ENCODE measurements around the gene OPCML.

Gene OPCML

DNA sequence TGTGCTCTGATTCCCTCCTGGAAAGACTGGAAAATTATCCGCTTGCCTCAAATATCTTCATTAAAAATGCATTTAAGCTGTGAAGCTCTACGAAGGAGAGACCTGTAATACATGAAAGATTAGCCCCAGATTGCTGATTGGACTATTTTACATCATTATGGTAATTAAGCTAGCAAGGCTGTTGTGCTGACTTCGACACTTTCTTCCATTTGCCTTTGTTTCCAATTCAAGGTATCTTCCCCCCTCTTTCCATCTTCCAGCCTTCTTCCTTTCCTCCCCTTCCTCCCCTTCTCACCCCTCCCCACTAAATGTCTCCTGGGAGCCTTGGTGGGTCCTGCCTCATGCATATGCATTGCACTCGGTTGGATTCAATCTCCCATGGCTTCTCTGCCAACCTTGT lies 710.8 kb downstream of the OPCML start:
- FAIRE-seq: no peak

DNA sequence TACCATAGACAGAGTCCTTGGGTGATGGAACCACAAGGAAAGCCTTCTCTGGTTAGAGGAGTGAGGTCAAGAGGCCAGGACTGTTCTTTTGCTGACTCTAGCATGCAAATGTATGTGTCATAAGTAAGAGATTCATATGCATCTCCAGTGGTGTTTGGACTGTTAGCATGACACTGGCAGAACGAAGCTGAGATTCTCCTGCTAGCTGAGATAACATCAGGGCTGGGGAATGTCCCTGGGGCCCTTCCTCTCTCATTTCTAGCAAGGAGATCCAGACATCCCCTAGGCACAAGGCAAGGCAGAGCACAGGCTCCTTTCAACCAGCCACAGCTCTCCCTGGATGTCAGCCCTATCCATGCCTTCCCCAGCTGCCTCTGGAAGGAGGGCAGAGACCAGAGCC lies 711.3 kb downstream of the OPCML start:
- no peak for FAIRE-seq

DNA sequence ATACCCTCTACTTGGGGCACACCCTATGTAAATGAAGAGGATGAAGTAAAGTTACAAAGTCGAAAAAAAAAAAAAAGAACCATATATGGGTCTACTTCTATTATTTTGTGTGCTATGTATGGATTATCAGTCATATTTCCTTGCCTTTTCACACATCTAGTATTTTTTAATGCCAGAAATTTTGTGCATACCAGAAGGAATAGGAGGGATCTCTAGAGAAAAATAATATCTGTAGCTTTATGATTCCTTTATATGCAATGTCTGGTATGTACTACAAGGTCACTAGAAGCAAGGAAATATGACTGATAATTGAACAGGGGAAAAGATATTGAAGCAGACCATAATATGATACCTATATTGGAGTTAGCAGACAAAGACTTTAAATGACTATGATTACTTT lies 713.4 kb downstream of the OPCML start:
- no peak for FAIRE-seq

DNA sequence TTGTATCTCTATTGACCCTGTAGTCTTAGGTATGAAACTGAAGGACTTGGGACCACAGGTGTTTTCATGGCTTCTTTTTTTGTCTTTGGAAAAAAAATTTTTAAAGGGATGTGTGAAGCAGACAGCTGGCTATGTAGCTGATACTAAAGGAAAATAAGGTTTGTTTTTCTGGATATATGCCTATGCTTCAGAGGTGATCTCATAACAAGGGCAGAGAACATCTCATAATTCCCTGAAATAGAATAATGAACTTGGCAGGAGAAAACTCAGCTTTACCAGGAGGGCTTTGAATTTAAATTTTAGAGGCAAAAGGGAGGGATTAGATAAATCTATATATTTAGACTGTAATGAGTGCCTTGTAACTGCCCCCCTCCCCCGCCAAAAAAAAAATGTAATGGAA lies 714.9 kb downstream of the OPCML start:
- no peak for FAIRE-seq

DNA sequence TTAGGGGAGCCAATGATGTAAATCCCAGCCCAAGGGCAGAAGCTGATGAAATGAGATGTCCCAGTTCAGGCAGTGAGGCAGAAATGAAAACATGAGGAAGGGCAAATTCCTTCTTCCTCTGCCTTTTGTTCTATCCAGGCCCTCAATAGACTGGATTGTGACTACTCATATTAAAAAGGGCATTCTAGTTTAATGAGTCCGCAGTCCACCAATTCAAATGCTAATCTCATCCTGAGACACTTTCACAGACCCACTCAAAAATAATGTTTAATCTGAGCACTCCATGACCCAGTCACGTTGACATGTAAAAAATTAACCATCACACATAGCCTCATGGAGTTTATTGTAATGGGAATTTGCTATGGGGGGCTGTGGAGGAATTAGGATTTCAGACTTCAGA lies 717.9 kb downstream of the OPCML start:
- no peak for FAIRE-seq

DNA sequence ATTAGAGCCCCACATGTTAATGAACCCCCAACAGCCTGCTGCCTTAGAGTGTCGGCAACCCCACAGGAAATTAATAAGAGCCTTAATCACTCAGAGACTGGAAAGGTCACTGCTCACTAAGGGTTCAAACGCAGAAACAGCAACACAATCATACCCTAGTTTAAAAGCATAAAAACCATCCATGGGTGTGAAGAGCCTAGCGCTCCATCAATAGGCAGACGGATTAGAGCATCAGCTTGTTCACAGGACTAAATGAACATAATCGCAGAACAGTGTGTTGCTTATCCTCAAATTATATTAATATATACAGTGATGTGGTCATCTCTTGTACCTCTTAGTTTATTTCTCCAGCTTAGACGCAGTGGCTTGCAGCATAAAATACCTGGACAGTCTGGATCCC lies 720.7 kb downstream of the OPCML start:
- FAIRE-seq: no peak

DNA sequence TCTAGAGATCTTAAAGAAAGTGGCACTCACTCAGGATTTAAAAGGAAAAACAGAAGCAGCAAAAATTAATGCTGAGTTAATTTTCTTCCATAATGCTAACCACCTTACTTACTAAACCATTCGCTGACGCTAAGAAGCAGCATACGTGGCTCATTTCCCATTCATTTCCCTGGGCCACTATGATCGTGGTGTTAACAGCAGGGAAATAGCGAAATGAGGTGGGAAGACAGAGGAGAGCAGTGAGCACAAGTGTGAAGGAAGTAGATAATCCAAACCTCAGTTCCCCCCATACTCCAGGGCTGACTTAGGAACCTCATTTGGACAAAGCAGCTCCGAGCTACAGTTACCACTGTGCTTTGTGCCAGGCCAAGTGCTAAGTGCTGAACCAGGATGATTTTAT lies 723.2 kb downstream of the OPCML start:
- FAIRE-seq: no peak

DNA sequence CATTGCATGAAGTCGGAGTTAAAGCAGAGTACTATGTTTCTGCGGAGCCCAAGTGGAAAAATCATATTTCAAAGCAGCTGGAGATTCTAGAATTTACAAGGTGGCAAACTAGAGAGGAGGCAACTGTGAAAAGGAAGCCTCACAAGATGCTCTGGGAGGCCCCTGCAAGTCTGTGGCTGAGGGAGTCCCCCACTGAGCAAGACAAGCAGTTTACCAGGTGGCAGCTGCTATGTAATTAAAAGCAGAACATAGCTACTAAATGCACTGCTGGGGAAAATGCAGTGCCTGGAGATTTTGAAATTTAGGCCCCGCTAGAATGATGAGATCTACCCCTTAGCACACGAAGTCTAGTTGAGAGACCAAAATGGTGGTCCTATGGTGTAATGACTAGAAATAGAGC lies 728.0 kb downstream of the OPCML start:
- FAIRE-seq: no peak

DNA sequence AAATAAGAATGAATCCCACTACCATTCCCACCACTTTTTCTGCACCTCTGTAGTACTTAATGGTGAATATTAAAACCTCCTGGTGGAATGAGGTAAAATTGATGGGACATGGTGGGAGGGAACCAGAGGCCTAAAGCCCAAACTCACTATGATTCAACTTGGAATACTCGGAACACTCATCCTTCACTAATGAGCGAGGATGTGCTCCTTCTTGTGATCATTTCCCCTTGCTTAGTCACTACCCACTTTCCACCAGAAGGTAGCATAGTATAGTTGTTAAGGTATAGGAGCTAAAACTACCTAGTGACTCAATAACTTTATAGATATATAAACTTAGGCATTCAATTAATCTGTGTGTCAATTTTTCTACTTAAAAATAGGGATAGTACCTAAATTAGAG lies 728.9 kb downstream of the OPCML start:
- no peak for FAIRE-seq

DNA sequence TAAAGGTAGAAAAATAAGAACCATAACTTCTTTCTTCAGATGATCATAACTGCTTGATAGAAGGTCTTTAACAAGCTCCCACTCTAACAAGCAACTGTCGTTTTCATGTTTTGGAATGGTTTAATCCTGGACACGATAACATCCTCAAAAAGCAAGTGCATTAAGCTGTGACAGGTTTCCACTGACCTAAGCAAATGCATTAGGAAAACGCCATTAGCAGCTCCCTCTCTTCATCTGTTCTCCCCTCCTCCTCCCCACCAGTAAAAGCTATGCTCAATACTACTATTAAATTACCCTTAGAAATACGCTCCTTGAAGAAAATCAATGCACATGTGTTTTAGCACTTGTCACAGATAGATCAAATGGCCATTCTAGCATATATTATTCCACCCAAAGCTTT lies 729.4 kb downstream of the OPCML start:
- FAIRE-seq: no peak

DNA sequence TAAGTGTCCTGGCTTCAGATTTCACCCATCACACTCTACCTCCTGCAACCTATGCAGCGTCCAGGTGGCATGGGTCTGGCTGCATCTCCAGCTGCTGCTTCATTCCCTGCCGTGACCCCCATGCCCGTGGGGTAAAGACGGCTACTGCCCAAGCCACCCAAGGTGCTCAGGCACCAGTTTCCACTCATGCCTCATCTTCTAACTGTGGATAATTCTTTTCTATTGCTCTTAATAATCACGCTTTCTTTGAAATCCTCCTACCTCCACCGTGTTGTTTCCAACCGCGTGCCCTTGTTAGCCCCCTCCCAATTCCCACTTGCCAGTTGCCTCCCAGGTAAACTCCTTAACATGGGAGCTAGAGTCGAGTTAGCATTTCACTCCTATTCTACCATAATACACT lies 738.5 kb downstream of the OPCML start:
- FAIRE-seq: no peak

DNA sequence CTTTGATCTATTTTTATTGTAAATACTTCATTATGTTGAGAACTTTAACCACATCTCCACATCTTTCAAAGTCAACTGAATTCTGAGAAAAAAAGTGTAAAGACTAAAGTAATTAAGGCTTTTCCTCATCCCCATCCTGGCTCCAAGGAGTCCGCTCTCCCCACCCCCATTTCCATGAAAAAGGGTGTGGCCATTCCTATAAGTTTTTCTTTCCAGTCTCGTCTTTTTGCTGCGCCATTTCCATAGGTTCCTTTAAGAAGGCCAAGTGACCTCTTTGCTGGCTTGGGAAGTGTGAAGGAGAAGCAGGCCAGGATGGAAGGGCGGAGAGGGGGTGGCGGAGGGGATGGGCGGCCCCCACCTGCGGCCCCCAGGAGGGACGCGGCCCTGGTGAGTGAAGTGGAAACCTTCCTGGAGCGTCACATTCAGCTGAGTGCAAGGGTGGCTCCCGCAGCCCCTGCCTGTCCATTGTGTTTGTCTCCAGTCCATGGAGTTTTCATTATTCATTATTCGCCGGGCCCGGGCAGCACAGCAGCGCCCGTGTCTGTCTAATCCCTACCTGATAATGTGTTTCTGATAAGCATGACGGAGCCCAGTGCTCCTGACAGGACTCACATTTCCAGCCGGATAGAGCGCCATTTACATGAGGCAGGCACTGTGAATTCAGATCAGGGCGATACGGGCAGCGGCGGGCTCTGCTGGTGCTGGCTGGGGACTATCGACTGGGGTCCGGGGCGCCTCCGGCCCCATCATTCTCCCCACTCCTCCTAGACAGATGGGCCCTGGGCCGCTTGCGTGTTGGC lies 739.8 kb downstream of the OPCML start:
- FAIRE-seq: no peak

DNA sequence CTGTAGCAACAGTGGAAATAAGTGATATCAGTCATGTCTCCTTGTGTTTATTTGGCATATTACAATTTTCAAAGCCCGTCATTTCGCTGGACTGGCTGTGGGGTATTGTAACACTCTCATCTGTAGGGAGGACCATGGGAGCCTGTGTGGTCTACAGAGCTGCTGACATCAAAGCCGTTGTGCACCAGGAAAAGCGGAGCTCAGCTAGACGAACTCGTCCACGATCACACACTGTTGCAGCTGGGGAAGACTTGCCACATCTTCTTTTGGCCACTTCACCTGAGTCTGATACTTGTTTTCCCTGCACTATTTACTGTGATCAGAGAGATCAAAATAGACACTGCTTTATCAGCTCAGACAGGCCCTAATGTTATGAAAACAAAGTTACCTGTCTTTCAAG lies 741.3 kb downstream of the OPCML start:
- FAIRE-seq: no peak

DNA sequence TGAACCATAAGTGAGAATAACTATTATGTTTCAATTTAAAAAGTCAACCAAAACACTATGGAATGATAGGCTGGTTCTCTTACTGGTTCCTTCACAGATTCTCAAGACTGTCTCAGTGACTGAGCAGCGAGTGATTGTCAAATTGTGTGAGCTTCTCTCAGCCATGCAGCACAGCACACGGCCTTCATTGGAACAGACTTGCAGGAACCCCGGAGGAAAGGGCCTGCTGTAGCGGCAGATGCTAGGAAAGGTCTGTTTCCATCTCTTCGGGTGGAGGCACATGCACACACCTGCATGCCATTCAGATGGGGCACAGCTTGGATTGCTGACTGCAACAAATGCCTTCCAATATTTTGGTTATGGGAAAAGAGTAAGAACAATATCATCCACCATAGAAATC lies 741.8 kb downstream of the OPCML start:
- no peak for FAIRE-seq

DNA sequence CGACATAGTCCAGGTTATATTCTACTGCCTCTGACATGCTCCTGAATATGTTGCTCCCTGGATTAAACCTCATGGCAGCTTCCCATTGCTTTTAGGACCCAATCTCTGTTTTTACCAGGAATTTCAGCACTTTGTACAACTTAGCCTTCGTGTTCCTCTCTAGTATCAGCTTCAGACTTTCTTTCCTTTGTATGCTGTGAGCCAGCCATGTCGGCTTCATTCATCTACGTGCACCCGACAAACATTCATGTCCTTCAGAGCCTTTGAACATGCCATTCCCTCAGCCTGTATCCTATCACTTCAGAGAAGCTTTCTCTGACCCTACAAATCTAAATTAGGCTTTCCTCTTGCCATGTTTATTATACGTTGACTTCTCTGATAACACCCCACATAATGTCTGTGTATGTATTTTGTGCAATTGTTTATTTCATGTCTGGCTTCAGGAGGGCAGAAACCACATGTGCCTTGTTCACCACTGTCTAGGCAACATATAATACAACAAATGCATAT lies 743.4 kb downstream of the OPCML start:
- FAIRE-seq: no peak

DNA sequence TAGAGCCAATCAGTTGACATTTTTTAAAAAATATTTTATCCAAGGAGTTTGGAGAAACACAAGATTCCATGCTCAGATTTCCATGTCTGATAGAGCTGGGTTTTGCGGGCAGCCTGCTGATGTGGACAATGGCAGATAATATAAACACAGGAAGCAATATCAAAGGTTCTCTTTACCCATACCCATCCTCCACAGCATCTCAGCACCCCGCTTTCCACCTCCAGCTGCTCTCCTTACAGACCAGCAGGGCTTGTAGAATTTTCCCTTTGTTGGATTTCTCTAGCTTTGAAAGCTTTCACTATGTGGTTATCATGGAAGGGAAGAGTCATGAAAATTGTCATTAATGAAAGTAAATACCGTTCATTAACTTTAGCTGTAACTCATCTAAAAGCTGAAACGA lies 746.4 kb downstream of the OPCML start:
- FAIRE-seq: no peak

DNA sequence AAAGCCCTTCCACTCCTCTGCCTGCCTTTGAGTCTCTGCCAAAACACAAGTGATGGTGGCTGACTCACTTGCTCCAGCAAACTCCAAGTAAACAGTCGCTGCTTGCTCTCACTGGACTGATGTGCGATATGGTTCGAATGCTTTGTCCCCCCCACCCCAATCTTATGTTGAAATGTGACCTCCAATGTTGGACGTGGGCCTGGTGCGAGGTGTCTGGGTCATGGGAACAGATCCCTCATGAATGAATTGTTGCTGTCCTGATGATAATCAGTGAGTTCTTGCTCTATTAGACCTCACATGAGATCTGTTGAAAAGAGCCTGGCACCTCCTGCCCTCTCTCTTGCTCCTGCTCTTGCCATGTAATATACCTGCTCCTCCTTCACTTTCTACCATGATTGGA lies 747.9 kb downstream of the OPCML start:
- no peak for FAIRE-seq

DNA sequence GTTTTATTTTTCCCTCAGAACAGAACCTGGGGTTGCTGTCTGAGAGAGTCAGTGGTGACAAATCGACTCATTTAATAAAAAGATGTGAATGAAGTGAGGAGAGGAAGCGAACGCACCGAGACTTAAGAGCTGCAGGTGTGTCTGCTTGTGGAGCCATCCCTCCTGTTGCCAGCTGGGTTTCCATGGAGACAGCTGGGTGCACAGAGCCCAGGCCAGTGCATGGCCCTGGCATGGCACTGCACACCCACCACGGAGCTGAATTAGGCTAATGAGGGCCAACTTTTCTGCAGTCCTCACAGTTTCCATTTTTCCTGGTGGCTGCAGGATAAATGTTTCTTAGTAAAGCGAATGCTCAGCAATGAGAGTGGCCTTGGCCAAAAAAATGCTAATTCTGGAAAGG lies 750.2 kb downstream of the OPCML start:
- no peak for FAIRE-seq

DNA sequence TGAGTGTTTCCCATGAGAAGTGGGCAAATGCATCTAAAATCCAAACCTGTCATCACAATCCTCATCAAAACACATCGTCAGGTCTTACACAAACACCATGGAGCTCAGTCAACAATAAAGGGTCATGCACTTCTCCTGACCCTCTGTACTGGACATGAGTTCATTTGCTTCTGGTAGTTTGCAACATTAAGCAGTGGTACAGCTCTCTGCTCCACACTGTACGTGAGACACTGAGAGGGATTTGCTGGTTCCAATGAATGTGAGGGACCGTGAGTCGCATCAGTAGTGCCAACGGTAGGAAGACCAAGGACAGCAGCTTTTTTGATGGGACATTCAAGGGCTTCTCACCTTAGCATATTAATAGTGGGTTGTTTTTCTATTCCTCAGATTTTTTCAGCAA lies 752.3 kb downstream of the OPCML start:
- no peak for FAIRE-seq

DNA sequence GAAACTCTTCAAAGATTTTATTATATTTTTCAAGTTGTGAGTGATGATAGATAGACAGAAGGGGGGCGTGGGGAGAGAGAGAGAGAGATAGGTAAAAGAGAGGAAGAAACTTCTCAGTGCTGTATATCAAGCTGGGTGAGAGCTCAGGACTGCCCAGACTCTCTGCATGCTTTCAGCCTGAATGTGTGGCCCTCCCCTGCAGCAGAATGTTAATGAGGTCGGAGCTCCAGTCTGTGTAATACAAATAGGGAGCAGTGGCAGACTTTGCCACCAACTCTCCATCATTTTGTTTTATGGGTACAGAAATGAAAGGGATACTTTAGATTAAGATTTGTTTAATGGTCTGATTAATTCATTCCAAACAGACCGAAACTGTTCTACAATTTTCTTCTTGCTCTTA lies 752.8 kb downstream of the OPCML start:
- no peak for FAIRE-seq

DNA sequence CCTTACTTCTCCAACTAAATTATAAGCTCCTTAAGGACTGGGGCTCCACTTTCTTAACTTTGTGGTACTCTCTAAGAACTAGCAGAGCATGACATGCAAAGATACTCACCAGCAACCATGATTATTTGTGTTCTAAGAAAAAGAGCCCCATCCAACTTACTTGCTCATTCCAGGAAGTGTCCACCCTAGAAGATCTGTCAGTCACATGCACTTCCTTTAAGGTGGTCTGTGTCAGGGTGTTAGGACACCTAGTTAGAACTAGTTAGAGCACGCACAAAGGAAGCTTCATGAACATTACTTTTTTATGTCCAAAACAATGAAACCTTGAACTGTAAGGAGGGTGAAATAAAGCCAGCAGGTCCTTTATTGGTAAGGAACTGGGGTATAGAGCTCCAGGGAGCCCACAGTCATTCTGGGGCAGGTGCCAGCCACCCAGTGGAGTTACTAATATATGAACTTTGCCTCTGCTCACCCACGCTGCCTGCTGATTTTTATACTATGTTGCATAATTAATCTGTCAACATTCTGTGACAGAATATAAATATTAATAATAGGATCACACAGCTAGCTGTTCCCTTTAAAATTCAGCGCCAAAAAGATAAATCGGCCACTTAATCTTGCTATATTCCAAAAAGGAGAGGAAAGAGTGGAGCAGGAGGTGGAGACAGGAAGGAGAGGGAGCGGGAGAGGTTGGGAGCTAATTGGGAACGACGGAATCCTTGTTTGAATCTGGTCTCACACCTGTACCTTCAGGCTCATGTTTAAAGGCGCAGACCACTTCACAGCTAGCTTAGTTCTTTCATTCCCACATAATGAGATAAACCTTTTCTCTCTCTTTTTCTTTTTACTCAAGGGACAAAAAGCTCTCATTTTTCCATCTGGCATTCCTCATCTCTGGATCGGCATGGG lies 755.0 kb downstream of the OPCML start:
- FAIRE-seq: no peak

DNA sequence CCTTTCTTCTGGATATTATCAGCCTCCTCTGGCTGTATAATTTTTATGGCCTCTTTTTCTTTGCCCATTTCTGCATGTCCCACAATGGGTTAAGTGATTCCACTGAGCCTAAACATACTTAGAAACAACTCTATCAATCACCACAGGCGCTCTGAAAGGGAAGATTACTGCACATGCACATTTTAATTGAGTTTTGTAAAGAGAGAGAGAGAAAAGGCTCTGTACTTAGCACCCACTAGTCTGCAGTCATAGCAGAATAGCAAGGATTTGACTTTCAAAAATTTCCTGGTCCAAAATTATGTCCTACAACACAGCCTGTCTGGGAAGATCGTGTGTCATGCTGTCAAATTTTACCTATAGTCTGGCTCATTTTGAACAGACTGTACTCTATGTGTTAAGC lies 758.5 kb downstream of the OPCML start:
- no peak for FAIRE-seq

DNA sequence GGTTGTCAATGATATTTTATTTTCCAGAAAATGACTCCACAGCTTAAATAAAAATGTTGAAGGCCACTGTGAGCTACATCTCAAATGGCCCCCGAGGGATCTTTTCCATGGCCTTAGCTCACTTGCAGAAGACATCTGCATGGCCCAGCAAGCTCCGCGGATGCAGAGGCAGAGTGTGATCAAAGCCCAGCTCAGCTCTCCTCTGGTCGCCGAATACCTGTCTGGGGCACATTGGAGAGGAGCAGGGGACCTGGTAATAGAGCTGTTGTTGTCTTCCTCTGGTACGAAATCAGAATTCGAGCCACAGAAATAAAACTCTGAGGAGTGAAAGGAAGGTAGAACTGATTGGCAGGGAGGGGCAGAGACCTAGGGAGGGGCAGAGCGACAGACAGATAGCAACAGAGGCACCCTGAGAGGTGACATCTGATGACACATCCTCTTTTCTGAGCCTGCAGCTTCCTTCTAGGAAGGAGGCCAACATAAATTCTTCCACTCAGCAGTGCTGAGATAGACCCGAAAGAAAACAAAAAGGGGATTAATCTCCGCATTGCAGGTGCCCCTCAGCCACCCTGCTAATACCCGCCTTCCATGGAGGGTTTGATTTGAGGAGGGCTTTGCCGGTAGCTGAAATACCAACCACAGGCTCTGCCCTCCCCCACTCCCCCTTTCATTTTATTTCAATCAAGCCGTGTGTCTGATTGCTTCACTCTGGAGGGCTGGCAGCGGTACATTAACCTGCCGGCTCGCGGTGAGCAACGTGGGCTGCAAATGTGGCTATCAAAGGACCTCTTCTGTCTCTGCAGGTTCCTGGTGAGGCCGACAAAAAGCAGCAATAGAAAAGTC lies 759.4 kb downstream of the OPCML start:
- no peak for FAIRE-seq

All from endometrium (tissue), 2 donors.